ENCODE measurements around the gene ATP2C1. TPM values are rescaled to one million over a fixed set of nuclear protein-coding genes. Genes with fewer than 3 reads are reported as not detected.

Gene ATP2C1
- total and polyA plus RNA-seq, 8 donors: 12.2 to 54.6 (median 23.6) TPM

DNA sequence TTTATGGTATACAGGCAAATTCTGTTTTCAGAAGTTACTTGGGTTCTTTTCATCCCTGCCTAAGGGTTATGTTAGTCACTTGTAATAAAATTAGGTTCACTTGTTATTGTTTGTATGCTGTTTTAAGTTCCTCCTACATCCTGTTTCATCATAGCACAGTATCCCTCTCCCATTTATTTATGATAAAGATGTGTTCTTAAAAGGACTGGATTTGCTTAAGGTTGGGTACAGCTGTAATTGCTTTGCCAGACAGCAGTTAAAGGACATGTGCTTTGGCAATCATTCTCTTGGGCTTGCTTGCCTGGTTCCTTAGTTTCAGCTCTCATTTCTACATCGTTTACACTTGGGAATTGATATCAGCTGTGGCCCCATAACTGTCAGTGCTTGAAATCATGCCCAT, 11.7 kb downstream of the ATP2C1 start:
- Histone ChIP-seq H3K27ac (no peak overlapping the region), H3K27me3 (no peaks in the 10 kb centered on the region), H3K4me1 (peaks cover 0 to 14% (median 0%) of the 10 kb centered on the region in 3 donors), H3K36me3 (no peaks in the 10 kb centered on the region), H3K9me3 (no peaks in the 10 kb centered on the region), H3K4me3 (no peak overlapping the region)
- TF ChIP-seq, protein P1, sequence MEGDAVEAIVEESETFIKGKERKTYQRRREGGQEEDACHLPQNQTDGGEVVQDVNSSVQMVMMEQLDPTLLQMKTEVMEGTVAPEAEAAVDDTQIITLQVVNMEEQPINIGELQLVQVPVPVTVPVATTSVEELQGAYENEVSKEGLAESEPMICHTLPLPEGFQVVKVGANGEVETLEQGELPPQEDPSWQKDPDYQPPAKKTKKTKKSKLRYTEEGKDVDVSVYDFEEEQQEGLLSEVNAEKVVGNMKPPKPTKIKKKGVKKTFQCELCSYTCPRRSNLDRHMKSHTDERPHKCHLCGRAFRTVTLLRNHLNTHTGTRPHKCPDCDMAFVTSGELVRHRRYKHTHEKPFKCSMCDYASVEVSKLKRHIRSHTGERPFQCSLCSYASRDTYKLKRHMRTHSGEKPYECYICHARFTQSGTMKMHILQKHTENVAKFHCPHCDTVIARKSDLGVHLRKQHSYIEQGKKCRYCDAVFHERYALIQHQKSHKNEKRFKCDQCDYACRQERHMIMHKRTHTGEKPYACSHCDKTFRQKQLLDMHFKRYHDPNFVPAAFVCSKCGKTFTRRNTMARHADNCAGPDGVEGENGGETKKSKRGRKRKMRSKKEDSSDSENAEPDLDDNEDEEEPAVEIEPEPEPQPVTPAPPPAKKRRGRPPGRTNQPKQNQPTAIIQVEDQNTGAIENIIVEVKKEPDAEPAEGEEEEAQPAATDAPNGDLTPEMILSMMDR (IDR thresholded peaks at IDR 0.05): no peak
- DNase-seq (no peak), FAIRE-seq (no peak), ATAC-seq (peak in 3 of 4 donors; percentile 25 to 72 (median 60))
- intact Hi-C loops (cut with DNase I): no loop called here
- 0 to 8% methylated on average over 1 of the region's 1 CpG for WGBS, 2 donors

DNA sequence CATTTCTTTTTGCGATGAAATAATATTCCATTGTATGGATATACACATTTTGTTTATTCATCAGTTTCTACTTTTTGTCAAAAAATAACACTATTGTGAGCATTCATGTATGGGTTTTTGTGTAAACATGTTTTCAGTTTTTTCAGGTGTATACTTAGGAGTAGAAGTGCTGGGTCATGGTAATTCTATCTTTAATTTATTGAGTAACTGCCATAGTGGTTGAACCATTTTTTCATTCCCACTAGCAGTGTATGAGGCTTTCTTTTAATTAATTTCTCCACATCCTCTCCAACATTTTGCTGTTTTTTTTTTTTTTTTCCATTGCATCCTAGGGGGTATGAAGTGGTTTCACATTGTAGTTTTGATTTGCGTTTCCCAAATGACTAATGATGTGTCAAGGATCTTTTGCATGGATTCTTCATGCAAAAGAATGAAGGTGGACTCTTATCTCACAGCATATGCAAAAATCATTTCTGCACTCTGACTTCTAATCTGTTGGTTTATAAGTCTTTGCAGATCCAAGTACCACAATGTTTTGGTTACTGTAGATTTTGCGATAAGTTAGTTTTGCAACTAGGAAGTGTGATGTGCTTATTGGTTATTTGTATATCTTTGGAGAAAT, 12.6 kb downstream of the ATP2C1 start:
- Histone ChIP-seq H3K4me3 (no peak overlapping the region), H3K27me3 (no peaks in the 10 kb centered on the region), H3K9me3 (no peaks in the 10 kb centered on the region), H3K4me1 (peaks cover 0 to 9% (median 0%) of the 10 kb centered on the region in 3 donors), H3K36me3 (no peaks in the 10 kb centered on the region), H3K27ac (no peak overlapping the region)
- DNase-seq (no peak), FAIRE-seq (no peak), ATAC-seq (no peak)
- TF ChIP-seq, protein P1 (IDR thresholded peaks at IDR 0.05): no peak
- WGBS, 2 donors: 91 to 95% methylated on average over 3 of the region's 3 CpGs
- intact Hi-C loops (cut with DNase I): no loop called here

DNA sequence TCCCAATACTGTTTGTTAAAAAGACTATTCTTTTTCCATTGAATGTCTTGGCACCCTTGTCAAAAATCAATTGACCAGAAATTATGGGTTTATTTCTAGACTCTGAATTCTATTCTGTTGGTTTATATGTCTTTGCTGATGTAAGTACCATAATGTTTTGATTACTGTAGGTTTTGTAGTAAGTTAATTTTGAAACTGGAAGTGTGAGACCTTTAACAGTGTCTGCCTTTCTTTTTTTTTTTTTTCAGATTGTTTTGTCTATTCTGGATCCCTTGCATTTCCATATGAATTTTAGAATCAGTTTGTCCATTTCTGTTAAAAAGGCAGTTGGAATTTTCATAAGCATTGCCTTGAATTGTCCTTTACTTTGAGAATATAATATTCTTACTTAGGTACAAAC, 13.6 kb downstream of the ATP2C1 start:
- DNase-seq (no peak), FAIRE-seq (no peak), ATAC-seq (no peak)
- H3K9me3 ChIP-seq: no peaks in the 10 kb centered on the region
- H3K4me3 ChIP-seq: no peak overlapping the region
- H3K27me3 ChIP-seq: no peaks in the 10 kb centered on the region
- H3K36me3 ChIP-seq: no peaks in the 10 kb centered on the region
- intact Hi-C loops (cut with DNase I): no loop called here
- peaks cover 0 to 9% (median 0%) of the 10 kb centered on the region in 3 donors for H3K4me1 ChIP-seq
- H3K27ac ChIP-seq: no peak overlapping the region
- TF ChIP-seq, protein P1 (IDR thresholded peaks at IDR 0.05): no peak

DNA sequence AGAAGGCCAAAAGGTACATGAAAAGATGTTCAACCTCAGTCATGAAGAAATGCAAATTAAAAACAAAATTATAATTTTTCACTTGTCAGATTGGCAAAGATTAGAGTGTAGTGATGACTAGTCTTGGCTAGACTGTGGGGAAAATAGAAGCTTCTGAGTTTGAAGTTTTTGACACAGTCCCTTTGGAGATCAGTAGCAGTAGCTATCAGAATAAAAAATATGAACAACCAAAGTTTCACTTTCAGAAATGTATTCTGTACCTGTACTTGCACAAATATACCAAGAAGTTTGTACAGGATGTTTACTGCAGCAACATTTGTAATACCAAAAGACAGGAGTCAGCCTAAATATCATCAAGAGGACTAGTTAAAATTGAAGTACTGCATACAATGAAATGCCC, 14.1 kb downstream of the ATP2C1 start:
- Histone ChIP-seq H3K9me3 (no peaks in the 10 kb centered on the region), H3K27me3 (no peaks in the 10 kb centered on the region), H3K4me1 (peaks cover 0 to 9% (median 0%) of the 10 kb centered on the region in 3 donors), H3K36me3 (no peaks in the 10 kb centered on the region), H3K27ac (no peak overlapping the region), H3K4me3 (no peak overlapping the region)
- DNase-seq: no peak
- TF ChIP-seq, protein P1 (IDR thresholded peaks at IDR 0.05): no peak
- intact Hi-C loops (cut with DNase I): no loop called here
- ATAC-seq: no peak
- no peak for FAIRE-seq

DNA sequence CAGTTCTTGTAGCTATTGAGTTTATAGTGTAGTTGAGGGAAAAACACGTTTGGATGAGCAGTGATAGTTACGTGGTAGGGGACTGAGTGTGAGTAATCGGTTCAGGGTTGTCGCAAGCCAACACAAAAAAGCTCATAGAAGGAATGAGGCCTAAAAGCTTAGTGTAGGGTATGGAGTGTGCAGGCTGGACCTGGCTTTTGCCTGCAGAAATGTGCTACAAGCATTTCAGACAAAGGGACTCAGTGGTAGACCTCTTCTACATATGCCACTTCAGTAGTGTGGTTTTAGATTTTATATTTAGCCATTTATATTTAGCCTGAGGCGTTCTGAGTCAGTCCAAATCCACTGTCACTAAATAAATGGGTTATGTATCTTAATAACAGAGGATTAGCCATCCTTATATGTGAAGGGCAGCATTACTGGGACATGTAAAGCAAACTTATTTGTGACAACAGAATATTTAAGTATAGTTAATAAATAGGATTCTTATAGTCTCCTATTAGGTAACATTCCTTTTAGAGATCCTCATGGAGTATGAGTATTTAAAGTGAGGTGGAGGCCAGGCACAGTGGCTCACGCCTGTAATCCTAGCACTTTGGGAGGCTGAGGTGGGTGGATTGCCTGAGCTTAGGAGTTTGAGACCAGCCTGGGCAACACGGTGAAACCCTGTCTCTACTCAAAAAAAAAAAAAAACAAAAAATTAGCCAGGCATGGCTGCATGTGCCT, 21.8 kb downstream of the ATP2C1 start:
- ATAC-seq (no peak), FAIRE-seq (no peak), DNase-seq (no peak)
- Histone ChIP-seq H3K9me3 (no peaks in the 10 kb centered on the region), H3K4me3 (no peak overlapping the region), H3K4me1 (peaks cover 0 to 6% (median 0%) of the 10 kb centered on the region in 3 donors), H3K27me3 (no peaks in the 10 kb centered on the region), H3K27ac (no peak overlapping the region), H3K36me3 (no peaks in the 10 kb centered on the region)
- intact Hi-C loops (cut with DNase I): no loop called here
- WGBS, 2 donors: 93 to 97% methylated on average over 7 of the region's 7 CpGs
- TF ChIP-seq, protein P1 (IDR thresholded peaks at IDR 0.05): no peak
